Measurements from ENCODE around the gene ALLC.
A peak's percentile ranks its signal among the peaks of the same experiment; 100 is the strongest.

Gene ALLC

DNA sequence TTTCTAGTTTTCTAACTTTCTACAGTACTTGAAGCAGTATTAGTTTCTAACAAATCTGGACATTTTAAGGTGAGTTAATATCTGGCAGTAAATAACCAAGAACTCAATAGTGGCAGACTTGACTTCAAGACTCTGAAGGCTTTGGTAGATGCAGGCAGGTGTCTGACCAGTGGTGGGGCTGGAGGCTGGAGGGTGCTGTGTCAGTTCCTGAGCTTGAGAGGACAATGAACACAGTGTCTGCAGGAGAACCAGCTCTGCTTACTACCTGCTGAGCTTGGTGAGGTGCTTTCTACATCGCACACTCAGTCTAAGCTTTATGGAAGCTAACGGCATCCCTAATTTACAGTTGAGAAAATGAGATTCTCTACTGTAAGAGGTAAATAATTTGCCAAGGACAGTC, 21.2 kb downstream of the ALLC start:
- no peak for DNase-seq (ENCODE audit: low spot score)

DNA sequence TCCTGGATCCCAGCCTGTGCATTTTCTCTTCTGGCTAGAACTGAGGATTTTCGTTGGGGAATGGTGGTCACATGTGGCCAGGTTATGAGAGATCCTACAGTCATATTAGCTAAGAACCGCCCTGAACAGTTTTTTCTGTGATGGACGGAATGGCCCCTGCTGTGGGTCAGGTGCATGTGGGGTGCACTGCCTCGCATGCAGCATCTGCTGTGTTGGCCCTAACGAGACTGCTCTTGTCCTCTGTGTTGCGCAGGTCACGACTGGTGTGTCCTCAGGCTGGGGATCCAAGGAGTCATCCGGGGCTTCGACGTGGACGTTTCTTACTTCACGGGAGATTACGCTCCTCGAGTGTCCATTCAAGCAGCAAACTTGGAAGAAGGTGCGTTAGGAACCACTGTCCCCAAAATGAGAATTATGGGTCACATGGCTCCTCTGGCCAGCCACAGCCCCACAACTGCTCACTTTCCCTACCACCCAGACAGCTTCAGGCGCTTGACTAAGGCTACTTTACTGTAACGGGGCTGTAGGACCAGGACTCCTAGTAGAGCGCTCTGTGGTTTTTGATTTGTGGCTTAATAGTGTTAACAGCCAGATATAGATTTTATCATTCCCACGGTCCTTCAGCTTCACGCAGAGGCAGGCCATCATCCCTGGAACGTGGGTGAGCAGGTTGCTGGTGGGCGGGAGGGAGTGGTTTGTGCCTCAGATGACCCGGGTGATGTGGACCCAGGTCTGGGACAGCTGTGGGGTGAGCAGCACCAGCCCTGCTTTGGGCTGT, 21.8 kb downstream of the ALLC start:
- no peak for DNase-seq (ENCODE audit: low spot score)

DNA sequence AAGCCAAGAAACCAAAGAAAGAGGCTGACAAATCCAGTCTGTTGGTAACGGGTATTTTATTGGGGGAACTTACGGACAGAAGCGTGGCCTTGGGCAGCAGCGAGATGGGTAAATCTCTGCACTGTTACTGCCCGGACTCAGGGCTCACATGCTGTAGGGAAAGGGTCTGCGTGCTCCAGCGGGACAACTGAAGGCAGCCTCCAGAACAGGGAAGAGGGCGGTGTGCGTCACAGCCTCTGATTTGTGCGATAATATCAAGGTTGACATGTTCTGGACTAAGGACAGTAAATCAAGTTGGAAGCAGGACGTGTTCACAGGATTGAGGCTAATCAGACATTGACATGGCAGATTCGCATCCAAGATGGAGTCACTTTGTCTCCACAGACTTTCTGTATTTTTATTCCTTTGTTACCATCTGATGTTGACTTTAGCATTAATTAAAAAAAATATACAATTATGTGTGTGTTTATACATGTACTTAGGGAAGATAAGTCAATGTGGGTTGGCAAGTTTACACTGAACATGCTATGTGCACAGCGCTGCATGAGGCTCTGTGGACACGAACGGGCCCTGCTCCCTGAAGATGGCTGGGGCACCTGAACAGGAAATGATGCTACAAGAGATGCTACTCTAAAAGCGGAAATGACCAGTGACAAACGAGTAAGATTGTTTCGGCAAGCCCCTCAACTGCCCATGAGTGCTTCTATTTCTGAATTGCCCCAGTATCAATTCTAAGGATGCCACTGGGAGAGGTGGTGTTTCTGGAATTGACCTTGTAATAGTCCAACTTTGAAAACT, 22.7 kb downstream of the ALLC start:
- DNase-seq (ENCODE audit: low spot score), result no peak

DNA sequence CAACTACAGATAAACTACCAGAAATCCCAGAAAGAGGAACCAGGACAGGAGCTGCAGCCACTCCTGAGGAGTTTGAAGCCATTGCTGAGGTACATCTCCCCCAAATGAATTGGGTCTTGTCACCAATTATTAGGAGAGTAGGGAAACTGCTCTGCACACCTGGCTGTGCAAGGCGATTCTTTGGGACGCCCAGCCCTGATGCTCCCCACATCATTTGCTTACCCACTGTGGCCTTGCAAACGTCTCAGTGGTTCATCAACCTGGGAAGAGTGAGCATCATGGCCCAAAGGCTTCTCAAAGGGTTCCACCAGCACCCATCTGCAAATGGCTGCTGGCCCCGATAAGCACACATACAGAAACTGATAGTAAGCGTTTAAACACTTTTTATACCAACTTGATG, 23.6 kb downstream of the ALLC start:
- no peak for DNase-seq (ENCODE audit: low spot score)

DNA sequence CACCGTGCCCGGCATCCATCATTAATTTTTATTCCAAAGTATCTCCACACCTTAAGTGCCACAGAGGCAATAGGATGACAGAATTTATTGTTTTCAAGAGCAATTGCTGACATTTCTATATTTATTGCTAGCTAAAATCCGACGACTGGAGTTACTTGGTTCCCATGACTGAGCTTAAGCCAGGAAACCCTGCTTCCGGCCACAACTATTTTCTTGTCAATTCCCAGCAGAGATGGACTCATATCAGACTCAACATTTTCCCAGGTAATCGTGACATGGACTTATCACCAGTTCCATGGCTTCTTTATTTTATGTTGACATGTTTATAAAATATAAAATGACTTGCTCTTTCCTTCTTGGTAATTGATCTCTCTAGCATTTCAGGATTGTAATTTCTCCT, 24.8 kb downstream of the ALLC start:
- no peak for DNase-seq (ENCODE audit: low spot score)

DNA sequence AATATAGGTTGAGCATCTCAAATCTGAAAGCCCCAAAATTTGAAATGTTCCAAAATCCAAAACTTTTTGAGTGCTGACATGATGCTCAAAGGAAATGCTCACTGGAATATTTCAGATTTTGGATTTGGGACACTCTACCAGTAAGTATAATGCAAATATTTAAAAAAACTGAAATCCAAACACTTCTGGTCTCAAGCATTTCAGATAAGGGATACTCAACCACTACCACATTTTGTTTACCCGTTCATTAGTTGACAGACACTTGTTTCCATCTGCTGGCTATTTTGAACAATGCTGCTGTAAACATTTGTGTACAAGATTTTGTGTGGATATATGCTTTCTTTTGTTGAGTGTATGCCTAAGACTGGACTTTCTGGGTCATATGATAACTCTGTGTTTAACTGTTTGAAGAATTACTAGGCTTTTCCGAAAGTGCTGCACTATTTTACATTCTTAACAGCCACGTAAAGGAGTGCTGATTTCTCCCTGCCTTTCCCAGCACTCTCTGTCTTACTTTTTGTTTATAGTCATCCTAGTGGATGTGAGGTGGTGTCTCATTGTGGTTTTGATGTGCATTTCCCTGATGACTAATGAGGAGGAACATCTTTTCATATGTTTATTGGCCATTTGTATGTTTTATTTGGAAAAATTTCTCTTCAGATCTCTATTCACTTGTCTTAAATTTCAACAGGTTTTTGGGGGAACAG, 25.9 kb downstream of the ALLC start:
- no peak for DNase-seq (ENCODE audit: low spot score)

- no peak for DNase-seq (ENCODE audit: low spot score)
Observed at GRCh38 chr2:3689998-3690748, 32.2 kb downstream of the ALLC start.

GRCh38 chr2:3692375-3692774, 34.4 kb downstream of the ALLC start:
- DNase-seq (ENCODE audit: low spot score), result peak; percentile 53

DNA sequence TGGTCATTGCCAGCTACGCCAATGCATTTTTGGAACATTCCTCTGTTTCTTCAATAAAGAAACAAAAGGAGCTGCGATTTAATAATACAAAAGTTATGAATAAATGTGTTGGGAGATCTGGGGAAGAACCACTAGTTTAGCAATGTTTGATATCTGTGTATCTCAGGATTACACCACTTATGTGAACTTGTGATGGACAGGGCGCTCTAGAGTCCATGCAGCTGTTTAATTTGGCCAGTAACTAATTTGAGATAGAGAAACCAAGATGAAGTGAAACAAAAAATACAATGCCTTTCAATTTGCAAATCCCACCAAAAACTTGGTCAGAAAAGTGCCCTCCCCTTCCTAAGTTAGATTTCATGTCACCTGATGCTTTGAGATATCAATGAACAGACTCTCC, 38.5 kb downstream of the ALLC start:
- no peak for DNase-seq (ENCODE audit: low spot score)

- no peak for DNase-seq (ENCODE audit: low spot score)
Observed at GRCh38 chr2:3701071-3701470, 43.1 kb downstream of the ALLC start.

GRCh38 chr2:3703236-3703756, 45.3 kb downstream of the ALLC start, which contains the start of gene DCDC2C:
Gene DCDC2C, plus strand, starts transcription at chr2:3703575. Its CDS starts 177 bp downstream, at chr2:3703752.
- DNase-seq (ENCODE audit: low spot score), result no peak

DNA sequence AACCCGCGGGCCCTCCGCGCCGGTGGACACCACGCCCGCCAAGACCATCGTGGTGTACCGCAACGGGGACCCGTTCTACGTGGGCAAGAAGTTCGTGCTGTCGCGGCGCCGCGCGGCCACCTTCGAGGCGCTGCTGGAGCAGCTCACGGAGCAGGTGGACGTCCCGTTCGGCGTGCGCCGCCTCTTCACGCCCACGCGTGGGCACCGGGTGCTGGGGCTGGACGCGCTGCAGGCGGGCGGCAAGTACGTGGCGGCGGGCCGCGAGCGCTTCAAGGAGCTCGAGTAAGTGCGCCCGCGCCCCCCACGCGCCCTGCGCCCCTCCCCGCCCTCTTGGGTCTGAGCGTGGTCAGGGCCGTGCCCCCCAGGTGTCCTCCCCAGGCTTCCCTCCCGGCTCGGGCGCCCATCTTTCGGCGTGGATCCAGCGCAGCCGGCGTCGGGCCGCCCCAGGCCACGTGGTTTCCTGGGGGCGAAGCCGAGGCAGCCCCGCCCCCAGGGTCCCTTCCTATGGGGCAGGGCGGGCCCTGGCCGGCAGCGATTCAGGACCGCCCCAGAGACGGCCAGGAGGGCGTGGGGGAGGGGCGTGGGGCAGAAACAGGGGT, 45.9 kb downstream of the ALLC start:
- DNase-seq (ENCODE audit: low spot score), result no peak

DNA sequence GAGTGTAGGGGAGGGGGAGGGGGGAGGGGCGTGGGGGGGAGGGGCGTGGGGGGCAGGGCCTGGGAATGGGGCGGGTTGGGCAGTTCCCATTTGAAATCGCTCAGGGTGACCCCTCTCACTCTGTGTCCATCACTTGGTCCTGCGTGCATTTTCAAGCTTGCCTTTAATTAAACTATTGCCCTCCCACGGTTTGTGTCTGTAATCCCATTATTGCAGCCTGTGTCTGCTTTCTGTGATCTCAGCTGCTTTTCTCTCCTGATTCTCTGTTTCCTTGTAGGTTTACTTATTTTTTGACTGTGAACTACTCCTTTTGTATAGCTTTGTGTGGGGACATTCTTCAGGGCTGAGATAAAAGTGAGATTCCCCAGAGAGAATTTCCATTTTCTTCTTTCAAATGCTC, 46.7 kb downstream of the ALLC start:
- no peak for DNase-seq (ENCODE audit: low spot score)

DNA sequence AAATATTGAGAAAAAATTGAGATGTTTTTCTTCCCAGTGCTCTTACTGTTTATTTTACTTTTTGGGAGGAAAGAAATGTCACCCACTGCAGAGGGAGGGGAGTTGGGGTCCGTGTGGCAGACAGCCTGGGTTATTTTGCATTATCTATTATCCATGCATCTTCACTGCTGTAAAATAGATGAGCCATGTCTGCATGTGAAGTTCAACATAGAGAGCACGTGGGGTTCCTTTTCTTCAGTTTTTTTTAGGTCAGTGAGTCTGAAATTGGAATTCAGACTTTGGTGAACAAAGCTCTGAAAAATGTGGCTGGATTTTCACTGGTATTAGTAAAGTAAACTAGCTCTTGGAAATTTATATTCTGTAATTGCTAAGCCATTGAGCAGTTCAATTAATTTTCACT, 47.8 kb downstream of the ALLC start:
- no peak for DNase-seq (ENCODE audit: low spot score)

DNA sequence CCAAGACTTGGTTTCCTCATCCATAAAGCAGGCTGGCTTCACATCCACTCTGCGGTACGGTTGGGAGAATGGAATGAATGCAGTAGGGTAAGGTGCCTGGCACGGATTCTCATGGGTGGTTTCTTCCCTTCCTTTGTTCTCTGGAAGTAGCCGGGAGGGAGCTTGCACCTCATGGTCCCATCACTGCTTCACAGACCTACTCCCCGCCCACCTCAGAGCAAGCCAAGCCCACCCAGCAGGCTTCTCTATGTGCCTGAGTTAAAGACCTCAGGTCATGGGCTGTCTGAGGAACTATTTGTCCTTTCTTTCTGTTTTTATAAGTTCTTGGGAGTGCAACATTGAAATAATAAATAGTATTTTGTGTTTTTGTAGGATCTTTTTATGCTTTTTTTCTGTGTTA, 48.9 kb downstream of the ALLC start:
- DNase-seq (ENCODE audit: low spot score), result no peak

GRCh38 chr2:3708576-3708975, 50.6 kb downstream of the ALLC start:
- no peak for DNase-seq (ENCODE audit: low spot score)

GRCh38 chr2:3709225-3709624, 51.2 kb downstream of the ALLC start:
- no peak for DNase-seq (ENCODE audit: low spot score)

DNA sequence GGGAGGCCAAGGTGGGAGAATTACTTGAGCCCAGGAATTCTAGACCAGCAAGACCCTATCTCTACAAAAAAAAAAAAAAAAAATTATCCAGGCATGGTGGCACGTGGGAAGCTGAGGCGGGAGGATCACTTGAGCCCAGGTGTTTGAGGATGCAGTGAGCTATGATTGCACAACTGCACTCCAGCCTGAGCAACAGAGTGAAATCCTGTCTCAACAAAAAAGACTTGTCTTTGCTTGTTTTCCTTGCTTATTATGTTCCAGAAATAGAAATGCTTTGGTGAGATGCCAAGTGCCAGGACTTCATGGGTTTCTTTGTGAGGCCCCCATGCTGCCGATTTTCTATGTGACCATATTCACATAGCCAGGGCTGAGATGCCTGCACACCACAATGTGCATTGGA, 54.4 kb downstream of the ALLC start:
- DNase-seq (ENCODE audit: low spot score), result no peak

DNA sequence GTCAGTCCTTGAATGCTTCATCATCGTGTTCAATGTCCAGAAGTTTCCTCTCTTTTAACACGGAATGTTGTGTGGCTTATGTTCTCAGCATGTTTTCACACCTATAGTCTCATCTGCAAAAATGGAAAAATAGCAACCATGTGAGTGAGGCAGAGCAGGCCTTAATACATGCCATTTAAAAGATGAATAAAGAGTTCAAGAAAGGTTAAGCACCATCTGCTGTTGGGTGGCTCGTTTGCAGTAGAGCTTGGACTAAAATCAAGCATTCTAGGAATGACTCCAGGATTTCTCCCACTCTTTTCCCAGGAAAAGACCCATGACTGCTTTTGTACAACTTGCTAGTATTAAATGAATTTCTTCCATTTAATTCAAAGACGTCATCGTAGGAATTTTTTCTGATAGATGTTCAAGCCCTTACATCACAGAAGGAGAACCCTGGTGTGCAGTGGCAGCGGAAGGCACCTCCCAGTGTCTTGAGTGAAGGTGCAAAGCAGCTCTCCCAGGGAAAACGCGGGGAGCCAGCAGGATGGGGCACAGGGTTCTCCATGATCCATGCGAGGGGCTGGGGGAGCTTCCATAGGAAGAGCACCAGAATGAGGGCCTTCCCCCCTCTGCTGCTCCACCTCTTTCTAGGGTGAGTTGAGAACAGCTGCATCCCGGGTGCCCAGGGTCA, 55.0 kb downstream of the ALLC start:
- DNase-seq (ENCODE audit: low spot score), result no peak

GRCh38 chr2:3718679-3719078, 60.7 kb downstream of the ALLC start:
- DNase-seq (ENCODE audit: low spot score), result no peak

- DNase-seq (ENCODE audit: low spot score), result no peak
Observed at GRCh38 chr2:3725002-3725401, 67.0 kb downstream of the ALLC start.

Data from COLO829 (cell line).